Stimulated activated CD4-positive, alpha-beta T cell treated with anti-CD3 and anti-CD28 coated beads, Interleukin-4, amount 100 ng/mL, for 24 hours (primary cell): ENCODE data around the gene SPEM3.
A peak's percentile ranks its signal among the peaks of the same experiment; 100 is the strongest.

Experiments used
- DNase-seq: peaks from one replicate; pipeline ENCODE4 v3.0.0-alpha.2; 2020

SPEM3 gene

GRCh38 chr17:7423679-7424078, 5.0 kb upstream of the SPEM3 start:
- no peak for DNase-seq

GRCh38 chr17:7425316-7425715, 3.3 kb upstream of the SPEM3 start, which contains the start of gene SPEM2:
SPEM2 (plus strand) TSS chr17:7425616; CDS start chr17:7425689, 73 bp downstream.
- no peak for DNase-seq

GRCh38 chr17:7425756-7426155, 2.9 kb upstream of the SPEM3 start:
- no peak for DNase-seq

GRCh38 chr17:7426203-7426863, 2.3 kb upstream of the SPEM3 start:
- no peak for DNase-seq

- DNase-seq = no peak
Observed at GRCh38 chr17:7426896-7427489, 1.7 kb upstream of the SPEM3 start.

GRCh38 chr17:7427549-7427948, 1.1 kb upstream of the SPEM3 start:
- no peak for DNase-seq

GRCh38 chr17:7429722-7430121, 1.1 kb downstream of the SPEM3 start:
- DNase-seq = no peak

GRCh38 chr17:7431231-7431630, 2.6 kb downstream of the SPEM3 start:
- DNase-seq = no peak

- no peak for DNase-seq
Observed at GRCh38 chr17:7432296-7432695, 3.6 kb downstream of the SPEM3 start.

- peak; percentile 51 for DNase-seq
Observed at GRCh38 chr17:7435676-7436555, 7.3 kb downstream of the SPEM3 start.

GRCh38 chr17:7436556-7437368, 8.1 kb downstream of the SPEM3 start:
- peak; percentile 79 for DNase-seq

- DNase-seq = no peak
Observed at GRCh38 chr17:7437369-7437863, 8.8 kb downstream of the SPEM3 start.

GRCh38 chr17:7437950-7438614, 9.4 kb downstream of the SPEM3 start:
- peak; percentile 53 for DNase-seq

- no peak for DNase-seq
Observed at GRCh38 chr17:7438656-7439460, 10.2 kb downstream of the SPEM3 start.

GRCh38 chr17:7439462-7440112, 10.9 kb downstream of the SPEM3 start, which contains the start of gene FGF11:
FGF11 (plus strand) TSS chr17:7439512; CDS start chr17:7439621, 109 bp downstream.
- no peak for DNase-seq

- peak; percentile 25 for DNase-seq
Observed at GRCh38 chr17:7440113-7440833, 11.6 kb downstream of the SPEM3 start.

- DNase-seq = no peak
Observed at GRCh38 chr17:7440834-7441195, 12.2 kb downstream of the SPEM3 start.

GRCh38 chr17:7441266-7441665, 12.6 kb downstream of the SPEM3 start:
- no peak for DNase-seq

GRCh38 chr17:7442142-7442541, 13.5 kb downstream of the SPEM3 start:
- DNase-seq = no peak
